HL-60 (cell line): ENCODE measurements around the gene FAM43A.

Source experiments
- DNase-seq, 2 experiments: peaks; one replicate each; pipeline ENCODE4 v3.0.0-alpha.2; 2010 to 2020; ENCODE audit warnings: low read depth in 1 of 2, low spot score in 1 of 2
- H3K27ac ChIP-seq: fragments of 250-450 bp; sonication (Bioruptor Pico); replicated peaks from 2 replicates; pipeline ENCODE4 v1.5.1; 2020; ENCODE audit warnings: mild to moderate bottlenecking, moderate library complexity
- H3K27me3 ChIP-seq: fragments of 250-450 bp; sonication (Bioruptor Pico); 2 replicates; pipeline ENCODE4 v1.5.1; 2021; ENCODE audit warnings: mild to moderate bottlenecking, moderate library complexity; ENCODE audit not compliant: insufficient read depth, poor library complexity, severe bottlenecking
- H3K4me3 ChIP-seq: replicated peaks from 2 replicates; pipeline ENCODE4 v1.5.1; 2011; ENCODE audit warnings: mild to moderate bottlenecking, control low read depth, low read length; ENCODE audit not compliant: insufficient read depth
- GABPA ChIP-seq: IDR thresholded peaks from 2 replicates; pipeline ENCODE4 v1.6.1; 2012; ENCODE audit warnings: low read depth
- POLR2AphosphoS5 ChIP-seq: IDR thresholded peaks from 2 replicates; pipeline ENCODE4 v1.6.1; 2012; ENCODE audit warnings: low read depth
- SPI1 ChIP-seq: IDR thresholded peaks from 2 replicates; pipeline ENCODE4 v1.6.1; 2012; ENCODE audit warnings: low read depth, mild to moderate bottlenecking, borderline replicate concordance
- TF ChIP-seq, protein P1 (sequence below): IDR thresholded peaks from 2 replicates; pipeline ENCODE4 v1.6.1; 2012; ENCODE audit warnings: low read depth; ENCODE audit not compliant: insufficient replicate concordance
- TF ChIP-seq, protein P2 (sequence below): IDR thresholded peaks from one replicate; pipeline ENCODE4 v1.5.1; 2011; ENCODE audit warnings: low read length, control low read depth, inconsistent platforms; ENCODE audit not compliant: insufficient read depth

Gene FAM43A

DNA sequence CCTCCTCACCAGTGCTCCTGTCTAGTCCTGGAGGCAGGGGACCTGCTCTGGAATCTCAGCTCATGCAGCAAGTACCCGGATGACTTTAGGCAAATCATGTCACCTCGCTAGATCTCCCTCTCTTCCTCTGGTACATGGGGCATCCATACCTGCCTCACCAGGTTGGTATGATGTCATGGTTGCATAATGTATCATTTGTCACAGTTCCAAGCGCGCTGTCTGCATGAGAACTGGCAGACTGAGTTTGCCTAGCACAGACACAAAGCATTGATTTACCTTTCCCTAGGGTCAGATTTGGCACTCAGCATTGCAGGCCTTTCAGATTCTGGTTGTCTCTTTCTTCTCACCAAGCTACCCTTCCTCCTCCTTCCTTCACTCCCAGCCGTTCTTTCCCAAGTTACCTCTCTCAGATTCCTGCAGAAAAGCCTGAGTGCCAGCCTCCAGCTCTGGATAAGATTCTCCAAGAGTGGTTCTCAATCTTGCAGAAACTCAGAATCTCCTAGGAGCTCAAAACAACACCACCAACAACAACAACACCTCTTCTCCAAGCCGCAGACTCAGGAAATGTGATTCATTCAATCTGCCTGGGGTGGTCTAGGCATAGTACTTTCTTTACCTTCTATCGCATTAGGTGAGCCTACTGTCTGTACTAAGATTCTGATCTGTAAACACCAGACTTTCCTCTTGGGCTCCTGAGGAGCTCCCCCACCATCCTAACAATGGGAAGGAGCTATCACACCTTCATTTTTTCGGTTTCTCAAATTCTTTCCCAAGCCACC, 29.5 kb downstream of the FAM43A start:
- TF ChIP-seq POLR2AphosphoS5 = no peak
- H3K27ac ChIP-seq = no peak overlapping the region
- H3K27me3 ChIP-seq = no peaks in the 10 kb centered on the region
- no peak overlapping the region for H3K4me3 ChIP-seq
- DNase-seq = no peak

DNA sequence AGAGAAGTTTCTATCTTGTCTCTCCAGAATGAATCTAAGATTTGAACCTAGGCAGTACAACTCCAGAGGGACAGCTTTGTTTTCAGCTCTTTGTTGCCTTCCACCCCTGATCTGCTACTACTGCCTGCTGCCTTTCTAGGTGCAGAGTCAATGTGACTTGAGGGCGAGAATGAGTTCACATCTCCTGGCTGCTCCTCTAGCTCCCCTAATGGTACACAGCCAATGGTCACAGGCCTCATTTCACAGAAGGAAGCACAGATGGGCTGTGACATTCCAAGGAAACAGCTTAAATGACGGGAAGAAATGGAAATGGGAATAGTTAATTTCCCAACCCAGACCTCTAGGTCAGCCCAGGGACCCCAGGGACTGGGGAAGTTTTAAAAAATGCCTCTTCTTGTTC, 32.4 kb downstream of the FAM43A start:
- Histone ChIP-seq H3K27ac (no peak overlapping the region), H3K27me3 (no peaks in the 10 kb centered on the region), H3K4me3 (no peak overlapping the region)
- DNase-seq = no peak
- TF ChIP-seq, protein P1, sequence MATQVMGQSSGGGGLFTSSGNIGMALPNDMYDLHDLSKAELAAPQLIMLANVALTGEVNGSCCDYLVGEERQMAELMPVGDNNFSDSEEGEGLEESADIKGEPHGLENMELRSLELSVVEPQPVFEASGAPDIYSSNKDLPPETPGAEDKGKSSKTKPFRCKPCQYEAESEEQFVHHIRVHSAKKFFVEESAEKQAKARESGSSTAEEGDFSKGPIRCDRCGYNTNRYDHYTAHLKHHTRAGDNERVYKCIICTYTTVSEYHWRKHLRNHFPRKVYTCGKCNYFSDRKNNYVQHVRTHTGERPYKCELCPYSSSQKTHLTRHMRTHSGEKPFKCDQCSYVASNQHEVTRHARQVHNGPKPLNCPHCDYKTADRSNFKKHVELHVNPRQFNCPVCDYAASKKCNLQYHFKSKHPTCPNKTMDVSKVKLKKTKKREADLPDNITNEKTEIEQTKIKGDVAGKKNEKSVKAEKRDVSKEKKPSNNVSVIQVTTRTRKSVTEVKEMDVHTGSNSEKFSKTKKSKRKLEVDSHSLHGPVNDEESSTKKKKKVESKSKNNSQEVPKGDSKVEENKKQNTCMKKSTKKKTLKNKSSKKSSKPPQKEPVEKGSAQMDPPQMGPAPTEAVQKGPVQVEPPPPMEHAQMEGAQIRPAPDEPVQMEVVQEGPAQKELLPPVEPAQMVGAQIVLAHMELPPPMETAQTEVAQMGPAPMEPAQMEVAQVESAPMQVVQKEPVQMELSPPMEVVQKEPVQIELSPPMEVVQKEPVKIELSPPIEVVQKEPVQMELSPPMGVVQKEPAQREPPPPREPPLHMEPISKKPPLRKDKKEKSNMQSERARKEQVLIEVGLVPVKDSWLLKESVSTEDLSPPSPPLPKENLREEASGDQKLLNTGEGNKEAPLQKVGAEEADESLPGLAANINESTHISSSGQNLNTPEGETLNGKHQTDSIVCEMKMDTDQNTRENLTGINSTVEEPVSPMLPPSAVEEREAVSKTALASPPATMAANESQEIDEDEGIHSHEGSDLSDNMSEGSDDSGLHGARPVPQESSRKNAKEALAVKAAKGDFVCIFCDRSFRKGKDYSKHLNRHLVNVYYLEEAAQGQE = no peak
- TF ChIP-seq GABPA (no peak), SPI1 (no peak), POLR2AphosphoS5 (no peak)
- TF ChIP-seq, protein P2, sequence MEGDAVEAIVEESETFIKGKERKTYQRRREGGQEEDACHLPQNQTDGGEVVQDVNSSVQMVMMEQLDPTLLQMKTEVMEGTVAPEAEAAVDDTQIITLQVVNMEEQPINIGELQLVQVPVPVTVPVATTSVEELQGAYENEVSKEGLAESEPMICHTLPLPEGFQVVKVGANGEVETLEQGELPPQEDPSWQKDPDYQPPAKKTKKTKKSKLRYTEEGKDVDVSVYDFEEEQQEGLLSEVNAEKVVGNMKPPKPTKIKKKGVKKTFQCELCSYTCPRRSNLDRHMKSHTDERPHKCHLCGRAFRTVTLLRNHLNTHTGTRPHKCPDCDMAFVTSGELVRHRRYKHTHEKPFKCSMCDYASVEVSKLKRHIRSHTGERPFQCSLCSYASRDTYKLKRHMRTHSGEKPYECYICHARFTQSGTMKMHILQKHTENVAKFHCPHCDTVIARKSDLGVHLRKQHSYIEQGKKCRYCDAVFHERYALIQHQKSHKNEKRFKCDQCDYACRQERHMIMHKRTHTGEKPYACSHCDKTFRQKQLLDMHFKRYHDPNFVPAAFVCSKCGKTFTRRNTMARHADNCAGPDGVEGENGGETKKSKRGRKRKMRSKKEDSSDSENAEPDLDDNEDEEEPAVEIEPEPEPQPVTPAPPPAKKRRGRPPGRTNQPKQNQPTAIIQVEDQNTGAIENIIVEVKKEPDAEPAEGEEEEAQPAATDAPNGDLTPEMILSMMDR = no peak

DNA sequence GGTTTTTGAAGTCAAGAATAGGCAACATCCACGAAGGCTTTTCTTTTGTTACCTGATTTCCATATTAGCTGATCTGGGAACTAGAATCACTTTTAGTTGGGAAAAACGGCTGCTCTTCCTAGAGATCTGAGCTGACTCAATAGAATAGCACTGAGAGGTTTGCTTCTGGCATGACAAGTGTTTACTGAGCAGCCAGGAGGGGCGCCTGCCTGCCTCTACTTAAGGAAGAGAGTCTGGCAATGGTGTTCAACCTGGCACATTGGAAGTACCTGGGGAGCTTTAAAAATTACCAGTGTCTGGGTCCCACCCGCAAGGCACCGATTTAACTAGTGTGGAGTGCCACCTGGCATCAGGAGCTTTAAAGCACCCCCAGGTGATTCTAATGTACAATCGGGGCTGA, 34.4 kb downstream of the FAM43A start:
- TF ChIP-seq, protein P2 = no peak
- no peak for TF ChIP-seq GABPA
- TF ChIP-seq SPI1 = no peak
- TF ChIP-seq, protein P1 = no peak
- TF ChIP-seq POLR2AphosphoS5 = no peak
- no peak overlapping the region for H3K27ac ChIP-seq
- no peak for DNase-seq
- H3K4me3 ChIP-seq = no peak overlapping the region
- H3K27me3 ChIP-seq = no peaks in the 10 kb centered on the region

DNA sequence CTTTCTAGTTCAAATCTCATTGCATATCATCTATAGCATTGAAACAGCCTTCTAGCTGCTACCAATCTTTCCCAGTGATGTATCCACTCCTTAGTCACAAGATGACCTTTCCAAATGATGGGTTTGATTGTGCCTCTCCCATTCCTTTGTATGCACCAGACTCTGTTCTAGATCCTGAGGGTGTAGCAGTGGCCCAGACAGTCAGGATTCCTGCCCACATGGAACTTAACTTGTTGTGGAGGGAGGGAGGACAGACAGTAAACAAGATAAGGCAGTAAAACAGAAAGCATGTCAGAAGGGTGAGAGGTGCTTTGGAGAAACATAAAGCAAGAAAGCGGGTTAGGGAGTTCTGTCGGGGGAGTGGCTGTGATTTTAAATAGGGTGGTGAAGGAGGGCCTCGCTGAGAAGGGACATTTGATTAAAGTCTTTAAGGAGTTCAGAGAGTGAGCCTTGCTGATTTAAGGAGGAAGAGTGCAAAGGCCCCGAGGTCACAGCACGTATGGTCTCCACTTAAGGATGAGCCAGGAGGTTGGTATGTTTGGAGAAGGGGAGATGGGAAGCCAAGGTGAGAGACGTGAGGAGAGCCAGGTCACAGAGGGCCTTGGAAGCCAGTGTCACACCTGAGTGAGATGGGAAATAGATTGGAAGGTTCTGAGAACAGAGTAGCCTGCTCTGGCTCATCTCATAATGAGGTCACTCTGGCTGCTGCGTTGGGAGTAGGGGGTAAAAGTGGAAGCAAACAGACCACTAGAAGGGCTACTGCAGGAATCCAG, 38.3 kb downstream of the FAM43A start:
- no peaks in the 10 kb centered on the region for H3K27me3 ChIP-seq
- no peak for DNase-seq
- H3K27ac ChIP-seq = no peak overlapping the region
- no peak overlapping the region for H3K4me3 ChIP-seq
- no peak for TF ChIP-seq POLR2AphosphoS5
- TF ChIP-seq SPI1 = no peak
- no peak for TF ChIP-seq GABPA
- TF ChIP-seq, protein P1 = no peak
- TF ChIP-seq, protein P2 = no peak
